Activated T-helper 1 cell treated with Interleukin-2 at 50 U/mL for 16 hours (primary cell): ENCODE data around the gene SYT9.
"Not testable (repeated sequence)": the region's sequence is repeated elsewhere in the genome, so short reads cannot be mapped to it uniquely, and the experiment has no call there.

Source experiments
- DNase-seq: peaks from one replicate; pipeline ENCODE4 v3.0.0-alpha.2; 2020; ENCODE audit warnings: low read depth

The SYT9 gene

GRCh38 chr11:7275133-7275532 lies 23.4 kb downstream of the SYT9 start:
- no peak for DNase-seq

GRCh38 chr11:7278314-7278917 lies 26.7 kb downstream of the SYT9 start:
- no peak for DNase-seq

- DNase-seq, result no peak
These were observed 28.0 kb downstream of the SYT9 start for GRCh38 chr11:7279676-7280075.

GRCh38 chr11:7281079-7281478 lies 29.4 kb downstream of the SYT9 start:
- DNase-seq, result no peak

- DNase-seq, result no peak
These were observed 30.1 kb downstream of the SYT9 start for GRCh38 chr11:7281809-7282208.

- DNase-seq, result no peak
These were observed 34.5 kb downstream of the SYT9 start for GRCh38 chr11:7286178-7286577.

- no peak for DNase-seq
These were observed 39.6 kb downstream of the SYT9 start for GRCh38 chr11:7291100-7291829.

- no peak for DNase-seq
These were observed 41.2 kb downstream of the SYT9 start for GRCh38 chr11:7292922-7293321.

- DNase-seq, result no peak
These were observed 47.7 kb downstream of the SYT9 start for GRCh38 chr11:7299393-7299792.

- no peak for DNase-seq
These were observed 48.6 kb downstream of the SYT9 start for GRCh38 chr11:7300281-7300680.

- no peak for DNase-seq
These were observed 51.4 kb downstream of the SYT9 start for GRCh38 chr11:7303146-7303545.

GRCh38 chr11:7306900-7307299 lies 55.2 kb downstream of the SYT9 start:
- DNase-seq, result no peak

GRCh38 chr11:7307836-7308235 lies 56.1 kb downstream of the SYT9 start:
- DNase-seq, result no peak

GRCh38 chr11:7311903-7312302 lies 60.2 kb downstream of the SYT9 start:
- no peak for DNase-seq

GRCh38 chr11:7314811-7315604 lies 63.3 kb downstream of the SYT9 start:
- no peak for DNase-seq

GRCh38 chr11:7319501-7319900 lies 67.8 kb downstream of the SYT9 start:
- DNase-seq, result no peak

- no peak for DNase-seq
These were observed 68.6 kb downstream of the SYT9 start for GRCh38 chr11:7320306-7320705.

GRCh38 chr11:7321473-7322450 lies 70.1 kb downstream of the SYT9 start:
- DNase-seq, result no peak

GRCh38 chr11:7332451-7332850 lies 80.7 kb downstream of the SYT9 start:
- DNase-seq, result no peak

- DNase-seq, result no peak
These were observed 81.3 kb downstream of the SYT9 start for GRCh38 chr11:7332962-7333361.

GRCh38 chr11:7335442-7335841 lies 83.7 kb downstream of the SYT9 start:
- DNase-seq, result not testable (repeated sequence)

- DNase-seq, result no peak
These were observed 89.8 kb downstream of the SYT9 start for GRCh38 chr11:7341551-7341950.
